SK-N-MC (cell line): ENCODE data around the gene ATG4B.

Source experiments
- DNase-seq: peaks from one replicate; pipeline ENCODE4 v3.0.0-alpha.2; 2011; ENCODE audit warnings: low read depth, low spot score
- H3K27ac ChIP-seq: fragments of 200-600 bp; sonication (generic); 2 replicates; pipeline ENCODE4 v1.5.1; 2016; ENCODE audit warnings: mixed run types
- H3K36me3 ChIP-seq: fragments of 200-600 bp; sonication (generic); 2 replicates; pipeline ENCODE4 v1.6.1; 2017; ENCODE audit warnings: antibody characterized with exemption, low read length, mixed read lengths; ENCODE audit not compliant: insufficient read depth
- H3K4me3 ChIP-seq: fragments of 200-600 bp; sonication (generic); 2 replicates; pipeline ENCODE4 v1.5.1; 2016
- H3K9ac ChIP-seq: fragments of 200-600 bp; sonication (generic); 2 replicates; pipeline ENCODE4 v1.8.0; 2017; ENCODE audit warnings: mixed run types, mixed read lengths; ENCODE audit not compliant: insufficient read length
- H3K9me3 ChIP-seq: fragments of 200-600 bp; sonication (generic); 2 replicates; pipeline ENCODE4 v1.6.1; 2017; ENCODE audit warnings: low read depth, mild to moderate bottlenecking, antibody characterized with exemption, low read length, moderate library complexity, mixed read lengths
- EZH2 ChIP-seq: fragments of 200-600 bp; sonication (generic); IDR thresholded peaks from one replicate; pipeline ENCODE4 v1.6.1; 2017; ENCODE audit warnings: antibody characterized with exemption
- FOXP2 ChIP-seq: optimal IDR thresholded peaks from 2 replicates; pipeline ENCODE3; 2011; ENCODE audit warnings: mild to moderate bottlenecking, moderate library complexity; ENCODE audit not compliant: insufficient read depth; ENCODE audit errors: extremely low read length, control extremely low read depth
- POLR2AphosphoS5 ChIP-seq: IDR thresholded peaks from 2 replicates; pipeline ENCODE4 v1.6.1; 2012; ENCODE audit warnings: mild to moderate bottlenecking, low read depth, low read length, borderline replicate concordance

The ATG4B gene

GRCh38 chr2:241618296-241618805 lies 19.1 kb upstream of the ATG4B start:
- Histone ChIP-seq H3K4me3 (no peak overlapping the region), H3K36me3 (peaks cover 4% of the 10 kb centered on the region; the same call in 1 of the 2 replicates), H3K9ac (no peak overlapping the region), H3K9me3 (no peaks in the 10 kb centered on the region), H3K27ac (no peak overlapping the region)
- no peak for DNase-seq
- TF ChIP-seq FOXP2 (no peak), POLR2AphosphoS5 (no peak), EZH2 (no peak)

- Histone ChIP-seq H3K4me3 (no peak overlapping the region), H3K9ac (no peak overlapping the region), H3K27ac (no peak overlapping the region), H3K36me3 (peaks cover 4% of the 10 kb centered on the region; the same call in 1 of the 2 replicates), H3K9me3 (no peaks in the 10 kb centered on the region)
- DNase-seq: no peak
- TF ChIP-seq POLR2AphosphoS5 (no peak), EZH2 (no peak), FOXP2 (no peak)
These were observed 18.7 kb upstream of the ATG4B start for GRCh38 chr2:241618829-241619228.

GRCh38 chr2:241619597-241620418 lies 17.7 kb upstream of the ATG4B start:
- H3K36me3 ChIP-seq: peaks cover 4% of the 10 kb centered on the region; the same call in 1 of the 2 replicates
- no peak overlapping the region for H3K27ac ChIP-seq
- no peak overlapping the region for H3K9ac ChIP-seq
- no peaks in the 10 kb centered on the region for H3K9me3 ChIP-seq
- TF ChIP-seq EZH2 (no peak), POLR2AphosphoS5 (no peak), FOXP2 (no peak)
- H3K4me3 ChIP-seq: no peak overlapping the region
- no peak for DNase-seq

- H3K9ac ChIP-seq: no peak overlapping the region
- no peak for DNase-seq
- TF ChIP-seq EZH2 (no peak), POLR2AphosphoS5 (no peak), FOXP2 (no peak)
- H3K36me3 ChIP-seq: peaks cover 4% of the 10 kb centered on the region; the same call in 1 of the 2 replicates
- H3K27ac ChIP-seq: no peak overlapping the region
- no peaks in the 10 kb centered on the region for H3K9me3 ChIP-seq
- no peak overlapping the region for H3K4me3 ChIP-seq
These were observed 17.1 kb upstream of the ATG4B start for GRCh38 chr2:241620419-241620769.

GRCh38 chr2:241627675-241628074 lies 9.8 kb upstream of the ATG4B start:
- H3K9me3 ChIP-seq: no peaks in the 10 kb centered on the region
- H3K27ac ChIP-seq: no peak overlapping the region
- H3K4me3 ChIP-seq: no peak overlapping the region
- no peak for DNase-seq
- H3K36me3 ChIP-seq: peaks cover 31% of the 10 kb centered on the region
- no peak for TF ChIP-seq FOXP2
- no peak overlapping the region for H3K9ac ChIP-seq

- no peak for DNase-seq
- peak overlapping the region; percentile 41 for H3K9ac ChIP-seq
- no peak overlapping the region for H3K4me3 ChIP-seq
- peak overlapping the region; percentile 42; the same call in 1 of the 2 replicates for H3K27ac ChIP-seq
- TF ChIP-seq POLR2AphosphoS5: no peak
- TF ChIP-seq FOXP2: no peak
- TF ChIP-seq EZH2: no peak
- peaks cover 53% of the 10 kb centered on the region for H3K36me3 ChIP-seq
- H3K9me3 ChIP-seq: no peaks in the 10 kb centered on the region
These were observed 7.6 kb upstream of the ATG4B start for GRCh38 chr2:241629762-241630435.

- Histone ChIP-seq H3K9ac (no peak overlapping the region), H3K27ac (no peak overlapping the region), H3K36me3 (peaks cover 49% of the 10 kb centered on the region), H3K9me3 (no peaks in the 10 kb centered on the region), H3K4me3 (no peak overlapping the region)
- TF ChIP-seq POLR2AphosphoS5 (no peak), EZH2 (no peak)
- DNase-seq: no peak
These were observed 4.8 kb upstream of the ATG4B start for GRCh38 chr2:241632478-241633325.

GRCh38 chr2:241633561-241633960 lies 3.9 kb upstream of the ATG4B start:
- no peaks in the 10 kb centered on the region for H3K9me3 ChIP-seq
- H3K9ac ChIP-seq: no peak overlapping the region
- no peak overlapping the region for H3K4me3 ChIP-seq
- no peak overlapping the region for H3K27ac ChIP-seq
- no peak for DNase-seq
- TF ChIP-seq POLR2AphosphoS5 (no peak), EZH2 (no peak), FOXP2 (no peak)
- H3K36me3 ChIP-seq: peaks cover 46% of the 10 kb centered on the region
